ENCODE data around the gene TLR5. TPM values are rescaled to one million over a fixed set of nuclear protein-coding genes. Genes with fewer than 3 reads are reported as not detected.

The TLR5 gene, protein sequence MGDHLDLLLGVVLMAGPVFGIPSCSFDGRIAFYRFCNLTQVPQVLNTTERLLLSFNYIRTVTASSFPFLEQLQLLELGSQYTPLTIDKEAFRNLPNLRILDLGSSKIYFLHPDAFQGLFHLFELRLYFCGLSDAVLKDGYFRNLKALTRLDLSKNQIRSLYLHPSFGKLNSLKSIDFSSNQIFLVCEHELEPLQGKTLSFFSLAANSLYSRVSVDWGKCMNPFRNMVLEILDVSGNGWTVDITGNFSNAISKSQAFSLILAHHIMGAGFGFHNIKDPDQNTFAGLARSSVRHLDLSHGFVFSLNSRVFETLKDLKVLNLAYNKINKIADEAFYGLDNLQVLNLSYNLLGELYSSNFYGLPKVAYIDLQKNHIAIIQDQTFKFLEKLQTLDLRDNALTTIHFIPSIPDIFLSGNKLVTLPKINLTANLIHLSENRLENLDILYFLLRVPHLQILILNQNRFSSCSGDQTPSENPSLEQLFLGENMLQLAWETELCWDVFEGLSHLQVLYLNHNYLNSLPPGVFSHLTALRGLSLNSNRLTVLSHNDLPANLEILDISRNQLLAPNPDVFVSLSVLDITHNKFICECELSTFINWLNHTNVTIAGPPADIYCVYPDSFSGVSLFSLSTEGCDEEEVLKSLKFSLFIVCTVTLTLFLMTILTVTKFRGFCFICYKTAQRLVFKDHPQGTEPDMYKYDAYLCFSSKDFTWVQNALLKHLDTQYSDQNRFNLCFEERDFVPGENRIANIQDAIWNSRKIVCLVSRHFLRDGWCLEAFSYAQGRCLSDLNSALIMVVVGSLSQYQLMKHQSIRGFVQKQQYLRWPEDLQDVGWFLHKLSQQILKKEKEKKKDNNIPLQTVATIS
- total RNA-seq = 0.39 TPM in 1 of 2 replicates, not detected in the other

GRCh38 chr1:223142795-223143536 lies at the start of gene TLR5:
Gene TLR5 (minus strand): TSS chr1:223143248. CDS start chr1:223113031, 30,217 bp downstream.

Other genes with a start within 250 kb of the TLR5 start
- not detected in 2 replicates for gene SUSD4, start 220.9 kb upstream of the TLR5 start, total RNA-seq

Measured in placental epithelial cell (primary cell).